ENCODE data around the gene MIPOL1. TPM values are rescaled to one million over a fixed set of nuclear protein-coding genes. Genes with fewer than 3 reads are reported as not detected.

The MIPOL1 gene
- total RNA-seq, 1 donor from 2014 or later, result 18.4 TPM

GRCh38 chr14:37363661-37364060 is 165.9 kb downstream of the MIPOL1 start:
- no peak overlapping the region for H3K27ac ChIP-seq
- no peaks in the 10 kb centered on the region for H3K79me2 ChIP-seq (ENCODE audit: low read depth)
- TF ChIP-seq EZH2 (IDR thresholded peaks at IDR 0.05), result no peak
- TF ChIP-seq EZH2phosphoT487 (IDR thresholded peaks at IDR 0.05), result no peak
- no peak for TF ChIP-seq CTCF (IDR thresholded peaks at IDR 0.05)
- H3K9me3 ChIP-seq (ENCODE audit: low read depth), result no peaks in the 10 kb centered on the region
- Mint-ChIP-seq H3K4me1 (no peaks in the 10 kb centered on the region), H3K4me3 (no peak overlapping the region), H3K36me3 (peaks cover 9% of the 10 kb centered on the region), H3K27ac (no peak overlapping the region), H3K9me3 (peaks cover 30% of the 10 kb centered on the region), H3K27me3 (ENCODE audit: insufficient read depth, low read depth) (no peaks in the 10 kb centered on the region)
- no peak overlapping the region for H3K9ac ChIP-seq
- no peak for DNase-seq (ENCODE audit: low spot score)
- H3K4me2 ChIP-seq, result no peak overlapping the region
- no peaks in the 10 kb centered on the region for H3K36me3 ChIP-seq
- H3F3A ChIP-seq (ENCODE audit: low read depth), result no peaks in the 10 kb centered on the region
- no peak overlapping the region for H3K4me3 ChIP-seq
- H2AFZ ChIP-seq (replicated peaks), result no peak overlapping the region
- no peaks in the 10 kb centered on the region for H4K20me1 ChIP-seq (ENCODE audit: low read depth)
- no peaks in the 10 kb centered on the region for H3K4me1 ChIP-seq
- no peaks in the 10 kb centered on the region for H3K27me3 ChIP-seq

- Mint-ChIP-seq H3K27ac (no peak overlapping the region), H3K27me3 (ENCODE audit: insufficient read depth, low read depth) (no peaks in the 10 kb centered on the region), H3K36me3 (peaks cover 4% of the 10 kb centered on the region), H3K4me1 (no peaks in the 10 kb centered on the region), H3K4me3 (no peak overlapping the region), H3K9me3 (peaks cover 8% of the 10 kb centered on the region)
- no peaks in the 10 kb centered on the region for H3K79me2 ChIP-seq (ENCODE audit: low read depth)
- no peaks in the 10 kb centered on the region for H3K9me3 ChIP-seq (ENCODE audit: low read depth)
- no peaks in the 10 kb centered on the region for H3K36me3 ChIP-seq
- H3K4me1 ChIP-seq, result no peaks in the 10 kb centered on the region
- H4K20me1 ChIP-seq (ENCODE audit: low read depth), result no peaks in the 10 kb centered on the region
- H3K27ac ChIP-seq, result no peak overlapping the region
- H3F3A ChIP-seq (ENCODE audit: low read depth), result no peaks in the 10 kb centered on the region
- TF ChIP-seq CTCF (IDR thresholded peaks at IDR 0.05) (no peak), EZH2phosphoT487 (IDR thresholded peaks at IDR 0.05) (no peak), EZH2 (IDR thresholded peaks at IDR 0.05) (no peak)
- no peak for DNase-seq (ENCODE audit: low spot score)
- H3K27me3 ChIP-seq, result no peaks in the 10 kb centered on the region
- H3K9ac ChIP-seq, result no peak overlapping the region
- no peak overlapping the region for H3K4me3 ChIP-seq
- H3K4me2 ChIP-seq, result no peak overlapping the region
- H2AFZ ChIP-seq (replicated peaks), result no peak overlapping the region
Observed at GRCh38 chr14:37369425-37369824, 171.7 kb downstream of the MIPOL1 start.

- Histone ChIP-seq H3K9ac (no peak overlapping the region), H3K4me1 (no peaks in the 10 kb centered on the region), H4K20me1 (ENCODE audit: low read depth) (no peaks in the 10 kb centered on the region), H3K27ac (no peak overlapping the region), H2AFZ (replicated peaks) (no peak overlapping the region), H3K79me2 (ENCODE audit: low read depth) (no peaks in the 10 kb centered on the region), H3K4me2 (no peak overlapping the region), H3F3A (ENCODE audit: low read depth) (no peaks in the 10 kb centered on the region), H3K9me3 (ENCODE audit: low read depth) (no peaks in the 10 kb centered on the region), H3K27me3 (no peaks in the 10 kb centered on the region), H3K4me3 (no peak overlapping the region), H3K36me3 (no peaks in the 10 kb centered on the region)
- H3K4me3 Mint-ChIP-seq, result no peak overlapping the region
- H3K4me1 Mint-ChIP-seq, result peaks cover 4% of the 10 kb centered on the region
- no peak overlapping the region for H3K27ac Mint-ChIP-seq
- no peaks in the 10 kb centered on the region for H3K36me3 Mint-ChIP-seq
- no peaks in the 10 kb centered on the region for H3K27me3 Mint-ChIP-seq (ENCODE audit: insufficient read depth, low read depth)
- no peaks in the 10 kb centered on the region for H3K9me3 Mint-ChIP-seq
- TF ChIP-seq CTCF (IDR thresholded peaks at IDR 0.05), result no peak
- no peak for TF ChIP-seq EZH2phosphoT487 (IDR thresholded peaks at IDR 0.05)
- no peak for TF ChIP-seq EZH2 (IDR thresholded peaks at IDR 0.05)
- DNase-seq (ENCODE audit: low spot score), result no peak
Observed at GRCh38 chr14:37375566-37375965, 177.8 kb downstream of the MIPOL1 start.
